GM21515 (cell line): Measurements from ENCODE around the gene MRPS31.
"Not testable (repeated sequence)": the region's sequence is repeated elsewhere in the genome, so short reads cannot be mapped to it uniquely, and the experiment has no call there.

Experiments used
- ATAC-seq: cut with Tn5 transposase; IDR thresholded peaks from one replicate; pipeline ENCODE4 v1.9.1; 2021; ENCODE audit not compliant: unreplicated experiment

The MRPS31 gene

DNA sequence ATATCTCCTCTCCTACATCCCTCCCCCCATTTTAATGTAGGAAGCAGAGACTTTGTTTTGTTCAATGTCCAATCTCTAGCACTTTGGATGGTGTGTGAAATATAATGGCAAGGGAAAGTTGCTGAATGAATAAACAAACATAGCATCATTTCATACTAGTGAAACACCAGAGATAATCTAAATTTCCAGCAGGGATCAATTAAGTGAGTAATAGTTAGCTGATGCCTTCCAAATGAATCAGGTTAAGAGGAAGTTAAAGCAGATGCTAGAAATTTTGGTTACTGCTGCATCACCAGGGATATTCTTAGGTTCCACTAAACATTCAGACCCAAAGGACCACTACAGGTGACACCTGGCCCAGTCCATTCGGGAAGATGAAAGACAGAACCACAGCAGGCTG, 8.1 kb downstream of the MRPS31 start:
- no peak for ATAC-seq

DNA sequence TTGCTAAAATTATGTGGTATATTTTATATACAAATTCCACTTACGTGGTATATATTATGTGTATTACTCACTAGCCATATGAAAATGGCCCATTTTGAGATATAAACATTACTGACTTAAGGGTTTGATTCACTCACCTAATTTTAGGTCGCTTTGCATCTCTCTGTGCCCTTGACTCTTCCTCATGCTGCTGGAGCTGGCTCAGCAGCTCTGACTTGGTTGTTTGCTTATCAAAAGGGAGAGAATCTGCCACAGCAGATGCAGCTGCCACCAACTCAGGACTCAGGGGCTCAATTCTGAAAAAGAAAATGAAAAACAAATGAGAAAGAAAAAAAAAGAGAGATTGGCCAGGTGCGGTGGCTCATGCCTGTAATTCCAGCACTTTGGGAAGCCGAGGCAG, 12.2 kb downstream of the MRPS31 start:
- no peak for ATAC-seq

DNA sequence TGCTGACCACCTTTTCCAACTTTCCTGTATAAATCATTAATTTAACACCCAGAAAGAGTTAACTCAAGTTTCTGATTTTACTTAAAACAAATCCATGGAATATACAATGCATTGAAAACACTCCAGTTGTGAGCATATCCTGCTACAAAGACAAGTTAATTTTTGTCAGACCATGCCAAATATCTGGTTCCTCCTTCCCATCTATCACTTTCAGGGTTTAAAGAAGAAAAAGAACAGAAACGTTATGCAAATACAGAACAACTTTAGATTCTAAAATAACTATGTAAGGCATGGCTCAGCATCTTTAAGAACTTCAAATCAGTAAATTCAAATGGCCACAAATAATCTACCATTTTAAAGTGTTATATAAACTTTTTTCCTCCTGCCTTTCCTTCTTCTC, 14.9 kb downstream of the MRPS31 start:
- peak; percentile 56 for ATAC-seq

DNA sequence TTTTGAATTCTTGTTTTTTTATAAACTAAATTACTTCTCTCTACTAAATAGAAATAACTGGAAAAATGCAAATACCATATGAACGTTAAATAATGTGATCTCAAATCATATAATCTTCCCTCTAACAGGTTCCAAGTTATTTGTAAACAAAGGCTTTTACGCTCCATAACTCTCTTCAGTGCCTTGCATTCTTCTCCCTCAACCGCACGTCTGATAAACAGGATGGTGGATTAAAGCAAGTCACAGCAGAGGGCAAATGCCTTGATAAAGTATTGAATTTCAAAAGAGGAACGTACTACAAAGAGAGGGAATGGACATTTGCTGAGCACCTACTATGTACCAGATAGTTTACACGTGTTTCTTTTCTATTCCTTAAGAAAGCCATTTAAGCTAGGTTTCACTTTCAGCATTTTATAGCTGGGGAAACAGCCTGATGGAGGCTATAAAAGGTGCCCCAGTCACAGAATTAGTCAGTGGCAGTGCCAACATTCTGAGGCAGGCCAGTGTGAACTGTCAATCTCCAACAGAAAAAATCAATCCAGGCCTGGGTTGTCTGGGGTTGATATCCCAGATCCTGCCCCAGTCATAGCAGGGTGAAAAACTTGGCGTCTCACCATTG, 15.8 kb downstream of the MRPS31 start:
- ATAC-seq = no peak

- ATAC-seq = no peak
Observed at GRCh38 chr13:40749327-40749726, 21.7 kb downstream of the MRPS31 start.

DNA sequence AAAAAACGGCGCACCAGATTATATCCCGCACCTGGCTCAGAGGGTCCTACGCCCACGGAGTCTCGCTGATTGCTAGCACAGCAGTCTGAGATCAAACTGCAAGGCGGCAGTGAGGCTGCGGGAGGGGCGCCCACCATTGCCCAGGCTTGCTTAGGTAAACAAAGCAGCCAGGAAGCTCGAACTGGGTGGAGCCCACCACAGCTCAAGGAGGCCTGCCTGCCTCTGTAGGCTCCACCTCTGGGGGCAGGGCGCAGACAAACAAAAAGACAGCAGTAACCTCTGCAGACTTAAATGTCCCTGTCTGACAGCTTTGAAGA, 35.8 kb downstream of the MRPS31 start:
- not testable (repeated sequence) for ATAC-seq

DNA sequence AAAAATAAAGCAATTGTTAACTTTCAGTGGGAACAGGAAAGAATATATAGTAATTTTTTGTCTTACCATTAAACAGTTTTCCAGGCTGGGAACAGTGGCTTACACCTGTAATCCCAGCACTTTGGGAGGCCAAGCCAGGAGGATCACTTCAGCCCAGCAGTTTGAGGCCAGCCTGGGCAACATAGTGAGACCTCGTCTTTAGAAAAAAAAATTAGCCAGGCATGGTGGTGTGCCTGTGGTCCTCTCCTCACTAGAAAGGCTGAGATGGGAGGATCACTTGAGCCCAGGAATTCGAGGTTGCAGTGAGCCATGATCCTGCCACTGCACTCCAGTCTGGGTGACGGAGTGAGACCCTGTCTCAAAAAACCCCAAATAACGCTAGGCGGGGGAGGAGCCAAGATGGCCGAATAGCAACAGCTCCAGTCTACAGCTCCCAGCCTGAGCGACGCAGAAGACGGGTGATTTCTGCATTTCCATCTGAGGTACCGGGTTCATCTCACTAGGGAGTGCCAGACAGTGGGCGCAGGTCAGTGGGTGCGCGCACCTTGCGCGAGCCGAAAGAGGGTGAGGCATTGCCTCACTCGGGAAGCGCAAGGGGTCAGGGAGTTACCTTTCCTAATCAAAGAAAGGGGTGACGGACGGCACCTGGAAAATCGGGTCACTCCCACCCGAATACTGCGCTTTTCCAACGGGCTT, 36.3 kb downstream of the MRPS31 start:
- ATAC-seq = not testable (repeated sequence)

- ATAC-seq = no peak
Observed at GRCh38 chr13:40732658-40733057, 38.3 kb downstream of the MRPS31 start.

GRCh38 chr13:40728595-40728994, 42.4 kb downstream of the MRPS31 start:
- no peak for ATAC-seq

- not testable (repeated sequence) for ATAC-seq
Observed at GRCh38 chr13:40714433-40714832, 56.6 kb downstream of the MRPS31 start.

- no peak for ATAC-seq
Observed at GRCh38 chr13:40706439-40706838, 64.6 kb downstream of the MRPS31 start.

GRCh38 chr13:40697711-40698110, 73.3 kb downstream of the MRPS31 start:
- peak; percentile 77 for ATAC-seq

- no peak for ATAC-seq
Observed at GRCh38 chr13:40694426-40694825, 76.6 kb downstream of the MRPS31 start.

GRCh38 chr13:40692946-40693345, 78.0 kb downstream of the MRPS31 start:
- ATAC-seq = no peak

DNA sequence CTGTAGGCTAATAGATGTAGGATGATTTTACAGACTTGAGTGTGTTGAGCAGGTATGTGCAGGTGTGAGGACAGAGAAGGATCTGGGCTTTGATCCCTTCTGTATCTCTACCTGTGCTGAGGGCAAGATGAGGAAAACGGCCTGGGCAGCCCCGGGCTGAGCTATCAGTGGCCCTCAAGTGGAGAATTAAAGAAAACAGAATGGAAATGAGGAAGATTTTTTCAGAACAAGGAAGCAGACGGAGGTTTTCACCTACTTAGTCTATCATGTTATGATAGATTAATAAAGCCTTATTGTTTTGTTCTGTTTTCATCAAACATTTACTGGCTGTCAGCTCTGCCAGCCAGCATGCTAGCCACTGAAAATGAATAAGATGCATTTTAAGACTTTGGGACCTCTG, 82.2 kb downstream of the MRPS31 start:
- no peak for ATAC-seq

GRCh38 chr13:40682449-40683240, 88.3 kb downstream of the MRPS31 start:
- no peak for ATAC-seq

- no peak for ATAC-seq
Observed at GRCh38 chr13:40681341-40682146, 89.4 kb downstream of the MRPS31 start.

DNA sequence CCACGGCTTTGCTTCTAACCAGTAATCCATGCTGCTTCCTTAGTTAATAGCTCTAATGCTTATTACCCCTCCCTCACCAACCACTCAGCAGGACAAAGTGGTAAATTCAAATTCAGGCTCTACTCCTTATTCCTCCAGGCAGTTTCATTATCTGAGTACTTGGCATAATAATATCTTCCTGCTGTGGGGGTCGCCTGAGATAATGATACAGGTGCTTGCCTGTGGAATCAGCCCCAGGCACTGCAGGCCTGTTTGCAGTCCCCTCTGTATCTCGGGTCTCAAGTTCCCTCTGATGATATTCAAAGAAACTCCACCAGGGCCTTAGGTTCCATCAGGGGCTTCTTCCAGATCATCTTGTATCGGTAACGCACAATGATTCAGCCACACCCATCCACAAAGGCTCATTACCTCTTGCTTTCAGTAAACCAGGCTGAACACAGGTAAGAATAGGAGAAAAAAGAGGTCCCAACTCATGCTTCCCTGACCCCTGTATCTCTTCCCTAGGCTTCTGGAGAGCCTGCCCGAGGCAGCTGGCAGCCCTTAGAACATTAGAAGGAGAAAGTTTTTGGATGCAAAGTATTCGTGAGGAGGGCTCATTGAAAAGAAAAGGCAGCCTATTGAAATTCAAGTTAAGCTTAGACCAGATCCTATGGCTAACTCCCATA, 90.2 kb downstream of the MRPS31 start:
- no peak for ATAC-seq

DNA sequence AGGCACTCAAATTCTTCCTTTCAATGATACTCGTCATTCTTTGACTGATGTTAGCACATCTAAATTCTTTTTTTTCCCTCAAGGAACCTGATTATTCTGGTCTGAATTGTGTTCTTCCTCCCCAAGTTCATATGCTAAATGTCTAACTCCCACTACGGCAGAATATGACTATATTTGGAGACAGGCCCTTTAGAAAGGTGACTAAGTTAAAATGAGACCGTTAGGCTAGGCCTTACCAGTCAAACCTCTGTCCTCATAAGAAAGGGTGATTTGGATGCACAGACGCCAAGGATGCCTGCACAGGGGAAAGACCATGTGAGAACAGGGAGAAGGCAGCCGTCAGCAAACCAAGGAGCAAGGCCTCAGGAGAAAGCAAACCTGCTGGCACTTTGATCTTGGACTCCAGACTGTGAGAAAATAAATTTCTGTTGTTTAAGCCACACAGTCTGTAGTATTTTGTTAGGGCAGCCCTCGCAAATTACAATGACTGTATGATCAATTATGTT, 91.5 kb downstream of the MRPS31 start:
- ATAC-seq = no peak
